GM12891 (cell line): Measurements from ENCODE around the gene DNER.

Source experiments
- POLR2A ChIP-seq: IDR thresholded peaks from 2 replicates; pipeline ENCODE4 v1.6.1; 2011; ENCODE audit warnings: low read depth, low read length, control low read depth
- SPI1 ChIP-seq: IDR thresholded peaks from 2 replicates; pipeline ENCODE4 v1.6.1; 2011; ENCODE audit warnings: low read depth, low read length, control low read depth
- TAF1 ChIP-seq: IDR thresholded peaks from 2 replicates; pipeline ENCODE4 v1.6.1; 2011; ENCODE audit warnings: low read depth, low read length, control low read depth

- TF ChIP-seq TAF1, result no peak
- no peak for TF ChIP-seq POLR2A
- no peak for TF ChIP-seq SPI1
Measured at GRCh38 chr2:229501051-229501794, 213.1 kb downstream of the DNER start.
